Trophoblast cell (in vitro differentiated cells and primary cell): ENCODE data around the gene ATP5PF.
"Not testable (repeated sequence)": the region's sequence is repeated elsewhere in the genome, so short reads cannot be mapped to it uniquely, and the experiment has no call there.

Experiments
- DNase-seq, 2 donors: peaks; one replicate each; pipeline ENCODE4 v3.0.0-alpha.2; 2016
- H2AFZ ChIP-seq: 2 replicates; pipeline ENCODE4 v1.6.1; 2013; ENCODE audit warnings: low read length, moderate library complexity, mild to moderate bottlenecking; ENCODE audit not compliant: insufficient read depth, poor library complexity
- H2AK5ac ChIP-seq: 2 replicates; pipeline ENCODE4 v1.6.1; 2013; ENCODE audit warnings: mild to moderate bottlenecking, low read length
- H2BK120ac ChIP-seq: 2 replicates; pipeline ENCODE4 v1.6.1; 2013; ENCODE audit warnings: low read length, mild to moderate bottlenecking, moderate library complexity; ENCODE audit not compliant: insufficient read depth, poor library complexity
- H2BK12ac ChIP-seq: 2 replicates; pipeline ENCODE4 v1.6.1; 2013; ENCODE audit warnings: mild to moderate bottlenecking, low read length, moderate library complexity
- H2BK5ac ChIP-seq: 2 replicates; pipeline ENCODE4 v1.6.1; 2013; ENCODE audit warnings: low read length, low read depth, moderate library complexity, mild to moderate bottlenecking; ENCODE audit not compliant: poor library complexity
- H3K14ac ChIP-seq: 2 replicates; pipeline ENCODE4 v1.6.1; 2013; ENCODE audit warnings: mild to moderate bottlenecking, low read length
- H3K18ac ChIP-seq: 2 replicates; pipeline ENCODE4 v1.6.1; 2013; ENCODE audit warnings: mild to moderate bottlenecking, low read length
- H3K23ac ChIP-seq: 2 replicates; pipeline ENCODE4 v1.6.1; 2013; ENCODE audit warnings: low read length
- H3K27ac ChIP-seq: 2 replicates; pipeline ENCODE4 v1.5.1; 2013; ENCODE audit warnings: low read depth, mild to moderate bottlenecking, inconsistent platforms, low read length, moderate library complexity
- H3K27me3 ChIP-seq: 2 replicates; pipeline ENCODE4 v1.6.1; 2013; ENCODE audit warnings: inconsistent platforms, mild to moderate bottlenecking, low read length, moderate library complexity; ENCODE audit not compliant: insufficient read depth
- H3K36me3 ChIP-seq, 2 experiments: 1 replicate in 1 of 2; 2 replicates in 1 of 2; pipeline ENCODE4 v1.6.1; 2013; ENCODE audit warnings: low read length in 2 of 2, mild to moderate bottlenecking in 2 of 2, moderate library complexity in 1 of 2; ENCODE audit not compliant: insufficient read depth in 2 of 2, control insufficient read depth in 1 of 2
- H3K4ac ChIP-seq: 2 replicates; pipeline ENCODE4 v1.6.1; 2013; ENCODE audit warnings: low read depth, mild to moderate bottlenecking, low read length, moderate library complexity
- H3K4me1 ChIP-seq, 2 experiments: 1 replicate in 1 of 2; 2 replicates in 1 of 2; pipeline ENCODE4 v1.6.1; 2013; ENCODE audit warnings: low read length in 2 of 2, mild to moderate bottlenecking in 2 of 2, moderate library complexity in 1 of 2; ENCODE audit not compliant: insufficient read depth in 2 of 2, control insufficient read depth in 1 of 2
- H3K4me2 ChIP-seq: 2 replicates; pipeline ENCODE4 v1.6.1; 2013; ENCODE audit warnings: inconsistent platforms, mild to moderate bottlenecking, low read length, moderate library complexity
- H3K4me3 ChIP-seq: 2 replicates; pipeline ENCODE4 v1.5.1; 2013; ENCODE audit warnings: mild to moderate bottlenecking, low read depth, low read length, inconsistent platforms
- H3K79me1 ChIP-seq: one replicate; pipeline ENCODE4 v1.6.1; 2013; ENCODE audit warnings: low read length
- H3K79me2 ChIP-seq: 2 replicates; pipeline ENCODE4 v1.6.1; 2013; ENCODE audit warnings: low read length, mild to moderate bottlenecking; ENCODE audit not compliant: control insufficient read depth, insufficient read depth, poor library complexity
- H3K9ac ChIP-seq: 2 replicates; pipeline ENCODE4 v1.6.1; 2013; ENCODE audit warnings: mild to moderate bottlenecking, low read length
- H3K9me3 ChIP-seq: 2 replicates; pipeline ENCODE4 v1.6.1; 2013; ENCODE audit warnings: low read depth, mild to moderate bottlenecking, control low read depth, inconsistent platforms, low read length; ENCODE audit not compliant: insufficient read depth
- H4K12ac ChIP-seq: 2 replicates; pipeline ENCODE4 v1.6.1; 2013; ENCODE audit warnings: low read depth, mild to moderate bottlenecking, low read length, moderate library complexity
- H4K8ac ChIP-seq: 2 replicates; pipeline ENCODE4 v1.6.1; 2013; ENCODE audit warnings: low read depth, mild to moderate bottlenecking, low read length, moderate library complexity
- H4K91ac ChIP-seq: one replicate; pipeline ENCODE4 v1.6.1; 2013; ENCODE audit warnings: low read depth, mild to moderate bottlenecking, low read length, moderate library complexity
- WGBS: extraction: QIAGEN DNeasy Blood & Tissue Kit; methylation state at CpG from one replicate; pipeline ENCODE4 v1.1.7; 2013; ENCODE audit warnings: missing lambda C conversion rate; ENCODE audit not compliant: insufficient read length, insufficient coverage; ENCODE audit errors: extremely low coverage; 5-methylcytosine and 5-hydroxymethylcytosine counted together

The ATP5PF gene

GRCh38 chr21:25700741-25701140 lies 34.0 kb downstream of the ATP5PF start:
- Histone ChIP-seq H3K14ac (no peak overlapping the region), H4K91ac (no peak overlapping the region), H2AFZ (no peak overlapping the region), H3K79me1 (no peaks in the 10 kb centered on the region), H4K8ac (no peak overlapping the region), H3K27ac (no peak overlapping the region), H3K9me3 (no peaks in the 10 kb centered on the region), H3K4me2 (no peak overlapping the region), H3K79me2 (no peaks in the 10 kb centered on the region), H3K4me1 (no peaks in the 10 kb centered on the region), H2BK120ac (no peak overlapping the region), H2BK5ac (no peak overlapping the region), H3K36me3 (no peaks in the 10 kb centered on the region), H3K18ac (no peak overlapping the region), H3K27me3 (no peaks in the 10 kb centered on the region), H2AK5ac (no peak overlapping the region), H3K4ac (no peak overlapping the region), H3K23ac (no peak overlapping the region), H3K9ac (no peak overlapping the region), H4K12ac (no peak overlapping the region), H2BK12ac (no peak overlapping the region), H3K4me3 (no peak overlapping the region)
- DNase-seq = peak; percentile 59 to 62
- no CpG with 5 or more reads among the region's 1 CpG for WGBS

GRCh38 chr21:25695461-25695860 lies 39.2 kb downstream of the ATP5PF start:
- DNase-seq, H3K4me3 ChIP-seq, H3K27ac ChIP-seq, H3K14ac ChIP-seq, H2AFZ ChIP-seq, H3K79me1 ChIP-seq, H4K91ac ChIP-seq, H2AK5ac ChIP-seq, H3K4ac ChIP-seq, H4K8ac ChIP-seq, H2BK120ac ChIP-seq, H3K4me1 ChIP-seq, H3K79me2 ChIP-seq, H3K36me3 ChIP-seq, H4K12ac ChIP-seq, H2BK12ac ChIP-seq, H3K18ac ChIP-seq, H2BK5ac ChIP-seq, H3K9me3 ChIP-seq, H3K23ac ChIP-seq, H3K9ac ChIP-seq, H3K27me3 ChIP-seq, H3K4me2 ChIP-seq: not testable (repeated sequence)
- no CpG with 5 or more reads among the region's 36 CpGs for WGBS

- Histone ChIP-seq H3K4me2 (no peak overlapping the region), H3K27me3 (no peaks in the 10 kb centered on the region), H2BK5ac (no peak overlapping the region), H2BK120ac (no peak overlapping the region), H3K18ac (no peak overlapping the region), H3K27ac (no peak overlapping the region), H4K8ac (no peak overlapping the region), H2AFZ (no peak overlapping the region), H3K14ac (no peak overlapping the region), H3K79me1 (no peaks in the 10 kb centered on the region), H3K36me3 (no peaks in the 10 kb centered on the region), H2AK5ac (no peak overlapping the region), H4K12ac (no peak overlapping the region), H3K4me3 (no peak overlapping the region), H4K91ac (no peak overlapping the region), H3K79me2 (no peaks in the 10 kb centered on the region), H3K4me1 (no peaks in the 10 kb centered on the region), H3K9ac (no peak overlapping the region), H3K23ac (no peak overlapping the region), H3K4ac (no peak overlapping the region), H3K9me3 (no peaks in the 10 kb centered on the region), H2BK12ac (no peak overlapping the region)
- no CpG with 5 or more reads among the region's 3 CpGs for WGBS
- no peak for DNase-seq
Observed at GRCh38 chr21:25691976-25692375, 42.7 kb downstream of the ATP5PF start.

- Histone ChIP-seq H2AK5ac (no peak overlapping the region), H4K12ac (no peak overlapping the region), H3K4ac (no peak overlapping the region), H2BK5ac (no peak overlapping the region), H4K91ac (no peak overlapping the region), H3K9ac (no peak overlapping the region), H3K36me3 (no peaks in the 10 kb centered on the region), H3K18ac (no peak overlapping the region), H3K23ac (no peak overlapping the region), H3K14ac (no peak overlapping the region), H3K27me3 (no peaks in the 10 kb centered on the region), H2BK12ac (no peak overlapping the region), H2BK120ac (no peak overlapping the region), H3K27ac (no peak overlapping the region), H4K8ac (no peak overlapping the region), H3K9me3 (no peaks in the 10 kb centered on the region), H3K4me3 (no peak overlapping the region), H3K79me1 (no peaks in the 10 kb centered on the region), H3K4me2 (no peak overlapping the region), H3K4me1 (no peaks in the 10 kb centered on the region), H3K79me2 (no peaks in the 10 kb centered on the region), H2AFZ (no peak overlapping the region)
- peak; percentile 36 to 65 for DNase-seq
- no CpG with 5 or more reads among the region's 1 CpG for WGBS
Observed at GRCh38 chr21:25689226-25689625, 45.5 kb downstream of the ATP5PF start.
